Mucosa of gallbladder (tissue), 1 donor: ENCODE measurements around the gene MPC2. TPM values are rescaled to one million over a fixed set of nuclear protein-coding genes. Genes with fewer than 3 reads are reported as not detected.
"Not testable (repeated sequence)": the region's sequence is repeated elsewhere in the genome, so short reads cannot be mapped to it uniquely, and the experiment has no call there.

ENCODE experiments used
- DNase-seq: peaks from one replicate; pipeline ENCODE4 v3.0.0-alpha.2; 2020; ENCODE audit warnings: low spot score
- total RNA-seq: library from RNA; stranded (reverse); gene quantifications from one replicate; pipeline ENCODE4 v1.2.1, GENCODE V29; 2021
- donor health status: DM: no; HTN: no; CAD: no.

MPC2 gene
- total RNA-seq, 1 donor from 2014 or later: 212 TPM

GRCh38 chr1:167905182-167905581 is 31.7 kb downstream of the MPC2 start:
- no peak for DNase-seq

DNA sequence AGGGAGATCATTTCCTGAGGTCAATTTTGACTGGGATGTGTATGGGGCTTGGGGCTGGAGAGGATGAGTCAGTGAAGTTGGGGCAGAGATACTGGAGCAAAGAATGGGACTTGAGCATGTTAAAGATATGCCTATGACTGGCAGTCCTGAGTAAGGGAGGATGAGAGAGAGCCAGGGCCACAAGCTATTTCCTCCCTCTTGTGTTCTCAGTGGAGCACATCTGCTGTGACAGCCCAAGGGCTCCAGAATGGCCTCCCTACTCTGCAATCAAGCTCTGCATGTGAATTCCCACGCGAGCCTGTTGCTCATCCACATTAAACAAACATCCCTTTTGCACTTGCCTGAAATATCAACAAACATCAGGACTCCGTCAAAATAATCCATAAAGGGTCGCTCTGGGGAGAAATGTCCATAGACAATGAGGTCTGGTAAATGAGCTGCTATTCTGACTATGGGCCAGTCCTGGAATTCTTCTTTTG is 32.2 kb downstream of the MPC2 start:
- DNase-seq: no peak

DNA sequence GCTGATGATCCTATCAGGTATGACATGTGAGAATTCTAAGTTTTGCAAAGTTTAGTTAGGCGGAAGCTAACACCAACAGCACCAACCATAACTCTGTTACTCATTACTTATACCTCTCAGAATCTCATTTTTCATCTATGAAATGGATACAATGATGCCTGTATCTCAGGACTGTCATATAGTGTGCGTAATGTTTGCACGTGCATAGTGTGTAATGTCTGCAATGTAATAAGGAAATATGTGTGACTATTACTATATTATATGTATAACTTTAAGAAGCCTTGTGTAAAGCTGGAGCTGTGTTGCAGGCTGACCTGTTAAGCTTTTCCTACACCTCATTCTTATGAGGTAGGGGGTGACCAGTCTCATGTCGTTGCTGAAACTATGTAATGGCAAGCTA is 36.0 kb downstream of the MPC2 start:
- no peak for DNase-seq

- DNase-seq: no peak
Observed at GRCh38 chr1:167899253-167899681, 37.6 kb downstream of the MPC2 start.

- no peak for DNase-seq
Observed at GRCh38 chr1:167898578-167899222, 38.2 kb downstream of the MPC2 start.

DNA sequence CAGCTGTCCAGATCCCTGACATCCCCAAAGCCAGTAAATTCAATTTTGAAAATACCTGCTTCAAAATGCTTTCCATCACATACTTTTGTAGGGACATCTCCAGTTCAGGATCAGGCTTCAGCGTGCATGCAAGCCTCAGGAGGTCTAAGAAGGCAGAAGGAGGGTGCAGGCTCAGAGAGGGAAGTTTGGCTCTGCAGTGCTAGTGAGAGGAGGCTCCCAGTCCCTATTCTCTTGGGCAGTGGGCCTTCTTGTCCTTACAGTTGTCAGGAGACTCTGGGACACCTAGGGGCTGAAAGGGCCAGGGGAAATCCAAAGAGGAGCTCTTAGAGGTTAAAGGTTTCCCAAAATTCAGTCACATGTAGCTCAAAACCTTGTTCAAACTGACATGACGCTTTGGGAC is 43.1 kb downstream of the MPC2 start:
- no peak for DNase-seq

DNA sequence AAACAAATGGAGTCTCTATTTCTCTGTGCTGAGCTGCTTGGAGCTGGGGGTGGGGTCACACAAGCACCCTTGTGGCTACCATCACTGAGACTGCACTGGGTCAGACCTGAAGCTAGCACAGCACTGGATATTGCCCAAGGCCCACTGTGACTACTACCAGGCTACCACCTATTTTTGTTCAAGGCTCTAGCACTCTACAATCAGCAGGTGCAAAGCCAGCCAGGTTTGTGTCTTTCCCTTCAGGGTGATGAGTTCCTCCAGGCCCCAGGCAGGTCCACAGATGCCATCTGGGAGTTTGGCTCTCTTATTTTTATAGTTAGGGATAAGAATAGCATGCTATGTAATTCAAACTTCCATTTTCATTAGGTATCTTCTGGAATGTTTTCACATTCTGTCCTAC is 46.5 kb downstream of the MPC2 start:
- no peak for DNase-seq

DNA sequence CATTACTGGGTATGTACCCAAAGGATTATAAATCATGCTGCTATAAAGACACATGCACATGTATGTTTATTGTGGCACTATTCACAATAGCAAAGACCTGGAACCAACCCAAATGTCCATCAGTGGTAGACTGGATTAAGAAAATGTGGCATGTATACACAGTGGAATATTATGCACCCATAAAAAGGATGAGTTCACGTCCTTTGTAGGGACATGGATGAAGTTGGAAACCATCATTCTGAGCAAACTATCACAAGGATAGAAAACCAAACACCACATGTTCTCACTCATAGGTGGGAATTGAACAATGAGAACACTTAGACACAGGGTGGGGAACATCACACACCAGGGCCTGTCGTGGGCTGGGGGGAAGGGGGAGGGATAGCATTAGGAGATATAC is 49.7 kb downstream of the MPC2 start:
- not testable (repeated sequence) for DNase-seq

- no peak for DNase-seq
Observed at GRCh38 chr1:167882376-167882775, 54.5 kb downstream of the MPC2 start.

DNA sequence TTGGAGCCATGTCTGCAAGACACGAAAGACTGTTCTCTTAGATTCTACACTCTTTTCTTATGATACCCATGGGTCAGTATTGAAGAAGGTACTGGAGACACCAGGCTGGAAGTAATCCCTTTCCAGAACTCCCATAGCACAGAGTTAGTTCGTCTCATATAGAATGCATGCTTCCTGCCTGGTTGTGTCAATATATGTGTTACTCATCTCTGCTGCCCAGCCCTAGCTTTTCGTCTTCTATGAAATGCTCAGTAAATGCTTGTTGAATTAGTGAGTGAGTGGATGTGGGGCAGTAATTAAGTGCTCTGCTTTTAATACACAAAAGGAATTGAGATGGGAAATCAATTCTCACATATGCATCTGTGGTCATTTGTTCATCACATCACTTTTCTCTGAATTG is 55.1 kb downstream of the MPC2 start:
- DNase-seq: no peak

- no peak for DNase-seq
Observed at GRCh38 chr1:167881069-167881468, 55.8 kb downstream of the MPC2 start.

GRCh38 chr1:167880580-167881021 is 56.3 kb downstream of the MPC2 start:
- DNase-seq: no peak

DNA sequence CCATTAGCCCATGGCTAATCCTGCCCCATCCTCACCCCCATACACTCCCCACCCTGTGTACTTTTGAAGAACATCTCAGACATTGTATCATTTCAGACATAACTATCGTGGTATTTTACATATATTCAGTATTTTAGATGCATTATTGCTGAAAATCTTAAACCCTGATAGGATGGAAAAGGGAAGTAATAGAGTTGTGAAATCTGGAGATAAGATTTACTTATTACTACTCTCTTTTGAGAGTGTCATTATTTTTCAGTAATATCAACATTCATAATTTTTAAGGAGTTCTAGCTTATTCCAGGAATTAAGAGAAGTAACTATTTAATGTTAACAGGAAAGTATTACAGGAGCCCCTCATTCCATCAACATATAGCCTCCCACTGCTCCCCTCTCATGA is 57.4 kb downstream of the MPC2 start:
- no peak for DNase-seq

DNA sequence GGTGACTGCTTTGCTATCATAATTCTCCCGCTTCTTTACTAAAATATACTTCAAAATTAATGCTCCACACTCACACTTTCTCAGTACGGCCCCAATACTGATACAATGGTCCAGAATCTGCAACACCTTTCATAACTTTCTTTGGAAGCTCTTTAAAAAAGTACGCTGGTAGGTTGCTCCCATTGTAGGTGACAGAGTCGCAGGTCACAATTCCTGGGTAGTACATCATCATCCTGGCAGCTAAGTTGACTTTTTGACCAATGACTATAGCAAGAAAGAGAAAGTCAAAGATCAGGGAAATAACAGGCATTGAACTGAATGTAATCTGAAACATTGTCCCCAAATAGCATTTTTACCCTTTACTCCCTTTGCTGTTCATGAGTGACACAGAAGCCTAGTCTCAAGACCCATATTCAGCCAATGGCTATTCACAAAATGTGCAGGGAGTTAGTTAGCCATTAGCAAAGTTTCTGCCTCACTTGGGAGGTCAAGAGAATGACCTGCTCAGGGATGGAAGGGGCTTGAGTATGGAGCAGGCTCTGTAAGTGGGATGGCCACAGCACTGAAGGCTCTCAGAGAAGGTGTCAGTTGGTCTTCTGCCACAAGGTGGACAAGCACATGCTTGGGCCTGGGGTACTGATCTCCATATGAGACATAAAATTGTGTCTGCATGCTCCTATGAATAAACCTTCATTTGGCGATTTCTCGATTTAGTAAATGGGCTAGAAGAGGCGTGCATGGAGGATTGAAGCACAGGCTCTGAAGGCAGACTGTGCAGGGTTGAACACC is 58.3 kb downstream of the MPC2 start:
- DNase-seq: no peak

DNA sequence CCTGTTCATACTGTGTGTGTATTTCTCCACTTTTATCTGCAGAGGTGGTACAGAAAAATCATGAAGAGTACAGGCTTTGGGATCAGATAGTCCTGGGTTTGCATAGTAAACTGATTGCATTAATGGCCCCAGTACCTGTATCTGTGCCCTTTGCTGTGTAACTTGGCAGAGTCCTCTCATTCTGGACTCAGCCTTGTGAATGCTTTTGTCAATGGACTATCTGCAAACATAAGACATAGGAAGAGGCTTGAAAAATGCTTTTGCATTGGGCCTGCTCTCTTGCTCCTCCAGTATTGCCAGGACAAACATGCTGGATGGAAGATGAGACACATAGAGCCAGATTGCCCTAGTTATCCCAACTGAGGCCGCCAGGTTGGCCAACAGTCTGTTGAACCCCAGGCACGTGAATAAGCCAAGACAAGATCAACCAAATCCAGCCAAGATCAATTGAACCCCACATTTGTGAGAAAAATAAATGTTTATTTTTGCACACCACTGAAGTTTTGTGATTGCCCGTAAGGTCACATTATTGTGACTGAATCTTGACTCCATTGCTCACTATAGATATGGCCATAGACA is 60.2 kb downstream of the MPC2 start:
- no peak for DNase-seq

DNA sequence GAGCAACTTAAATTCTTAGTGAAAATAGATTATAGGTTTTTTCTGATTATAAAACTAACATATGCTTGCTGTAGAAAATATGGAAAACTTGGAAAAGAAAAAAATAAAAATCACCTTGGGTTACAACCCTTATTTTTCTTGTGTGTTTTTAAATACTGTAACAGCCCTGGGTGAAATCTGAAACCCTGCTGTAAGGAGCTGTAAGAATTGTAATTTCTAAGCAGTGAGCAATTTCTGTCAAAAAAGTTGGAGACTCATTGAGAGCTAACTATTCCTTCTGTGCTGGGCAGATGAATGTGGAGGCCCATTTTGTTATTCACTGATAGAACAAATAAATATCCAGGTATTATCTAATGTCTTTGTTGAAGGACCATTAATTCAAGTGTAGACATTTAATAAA is 65.5 kb downstream of the MPC2 start:
- DNase-seq: no peak

- not testable (repeated sequence) for DNase-seq
Observed at GRCh38 chr1:167869157-167870001, 67.5 kb downstream of the MPC2 start.

GRCh38 chr1:167866739-167867414 is 70.0 kb downstream of the MPC2 start:
- not testable (repeated sequence) for DNase-seq
